Vagina (tissue), 2 donors: ENCODE measurements around the gene PTK6. TPM values are rescaled to one million over a fixed set of nuclear protein-coding genes. Genes with fewer than 3 reads are reported as not detected.
"Not testable (repeated sequence)": the region's sequence is repeated elsewhere in the genome, so short reads cannot be mapped to it uniquely, and the experiment has no call there.

ENCODE experiments used
- DNase-seq, 2 donors: peaks; one replicate each; pipeline ENCODE4 v3.0.0-alpha.2; 2017; ENCODE audit errors: extremely low spot score in 2 of 2
- H3K27ac ChIP-seq: fragments of 200-600 bp; sonication (generic); one replicate; pipeline ENCODE4 v1.5.1; 2019
- H3K27me3 ChIP-seq: fragments of 200-600 bp; sonication (generic); one replicate; pipeline ENCODE4 v1.5.1; 2019
- H3K36me3 ChIP-seq, 2 donors: fragments of 200-600 bp; sonication (generic); one replicate each; pipeline ENCODE4 v1.5.1; 2017 to 2019
- H3K4me1 ChIP-seq: fragments of 200-600 bp; sonication (generic); one replicate; pipeline ENCODE4 v1.5.1; 2019
- H3K4me3 ChIP-seq, 2 donors: fragments of 200-600 bp; sonication (generic); 1 replicate in 1 of 2; 2 replicates in 1 of 2; pipeline ENCODE4 v1.5.1; 2016 to 2019
- H3K9me3 ChIP-seq: fragments of 200-600 bp; sonication (generic); one replicate; pipeline ENCODE4 v1.5.1; 2019
- POLR2A ChIP-seq, 2 donors: fragments of 450-650 bp; IDR thresholded peaks; one replicate each; pipeline ENCODE4 v1.6.1; 2017; ENCODE audit warnings: antibody characterized with exemption in 2 of 2, mild to moderate bottlenecking in 2 of 2, moderate library complexity in 2 of 2
- POLR2AphosphoS5 ChIP-seq, 2 donors: sonication (generic); formaldehyde crosslinking; IDR thresholded peaks; one replicate each; pipeline ENCODE4 v1.9.0; 2017; ENCODE audit warnings: antibody characterized with exemption in 2 of 2, mild to moderate bottlenecking in 2 of 2, low read depth in 1 of 2; ENCODE audit not compliant: insufficient read depth in 1 of 2
- intact Hi-C: fragments of 100-400 bp; cut with DNase I; formaldehyde crosslinking; loops from one replicate; pipeline ENCODE4 v1.15.1; 2023
- total RNA-seq: library from RNA; depleted of rRNA; stranded (reverse); fragments of >200 nt; gene quantifications from one replicate; pipeline ENCODE4 v1.2.3, GENCODE V29; 2016
- TF ChIP-seq, protein P1 (sequence below), 3 experiments: fragments of 450-650 bp in 2 of 3; fragments of 200-600 bp in 1 of 3; sonication (generic) in 1 of 3; IDR thresholded peaks; one replicate each; pipeline ENCODE4 v1.5.1; 2017 to 2019; ENCODE audit warnings: antibody characterized with exemption in 3 of 3, mild to moderate bottlenecking in 2 of 3, moderate library complexity in 2 of 3

Gene PTK6
- total RNA-seq, 1 donor from 2014 or later, result 25.8 TPM

DNA sequence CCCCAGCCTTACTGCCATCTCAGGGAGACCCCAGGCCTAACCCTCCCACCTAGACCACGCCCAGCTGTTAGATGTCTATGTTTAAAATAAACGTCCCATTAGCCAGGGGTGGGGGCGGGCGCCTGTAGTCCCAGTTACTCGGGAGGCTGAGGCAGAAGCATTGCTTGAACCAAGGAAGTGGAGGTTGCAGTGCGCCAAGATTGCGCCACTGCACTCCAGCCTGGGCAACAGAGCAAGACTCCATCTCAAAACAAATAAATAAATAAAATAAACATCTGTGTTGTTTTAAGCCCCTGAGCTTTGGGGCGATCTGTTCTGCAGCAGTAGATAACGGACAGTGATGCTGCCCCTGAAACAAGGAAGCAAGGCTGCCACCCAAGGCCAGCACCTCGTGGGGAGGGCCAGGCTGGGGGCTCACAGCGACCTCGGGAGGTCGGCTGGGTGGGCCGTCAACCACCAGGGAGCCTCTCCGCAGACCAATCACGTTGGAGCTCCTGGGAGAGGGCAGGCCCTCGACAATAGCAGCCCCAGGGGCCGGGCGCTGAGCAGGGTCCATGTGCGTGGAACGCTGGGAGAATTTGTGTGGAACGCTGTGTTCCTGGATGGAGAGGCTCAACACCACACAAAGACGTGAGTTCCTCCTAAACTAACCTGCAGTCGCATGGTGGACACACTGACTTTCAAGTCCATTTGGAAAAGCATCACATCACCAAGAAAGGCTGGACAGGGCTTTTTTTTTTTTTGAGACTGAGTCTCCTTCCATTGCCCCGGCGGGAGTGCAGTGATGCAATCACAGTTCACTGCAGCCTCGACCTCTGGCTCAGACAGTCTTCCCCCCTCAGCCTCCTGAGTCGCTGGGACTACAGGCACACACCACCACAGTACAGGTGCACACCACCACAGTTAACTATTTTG is 37.9 kb upstream of the PTK6 start:
- no peak for TF ChIP-seq POLR2A (IDR thresholded peaks at IDR 0.05)
- peaks cover 19% of the 10 kb centered on the region for H3K4me1 ChIP-seq
- no peaks in the 10 kb centered on the region for H3K27me3 ChIP-seq
- peak overlapping the region; percentile 74 for H3K27ac ChIP-seq
- intact Hi-C loops, result no loop called here
- DNase-seq, result no peak
- peak overlapping the region in 1 of 2 donors; percentile 81 for H3K4me3 ChIP-seq
- H3K9me3 ChIP-seq, result no peaks in the 10 kb centered on the region
- H3K36me3 ChIP-seq, result no peaks in the 10 kb centered on the region

DNA sequence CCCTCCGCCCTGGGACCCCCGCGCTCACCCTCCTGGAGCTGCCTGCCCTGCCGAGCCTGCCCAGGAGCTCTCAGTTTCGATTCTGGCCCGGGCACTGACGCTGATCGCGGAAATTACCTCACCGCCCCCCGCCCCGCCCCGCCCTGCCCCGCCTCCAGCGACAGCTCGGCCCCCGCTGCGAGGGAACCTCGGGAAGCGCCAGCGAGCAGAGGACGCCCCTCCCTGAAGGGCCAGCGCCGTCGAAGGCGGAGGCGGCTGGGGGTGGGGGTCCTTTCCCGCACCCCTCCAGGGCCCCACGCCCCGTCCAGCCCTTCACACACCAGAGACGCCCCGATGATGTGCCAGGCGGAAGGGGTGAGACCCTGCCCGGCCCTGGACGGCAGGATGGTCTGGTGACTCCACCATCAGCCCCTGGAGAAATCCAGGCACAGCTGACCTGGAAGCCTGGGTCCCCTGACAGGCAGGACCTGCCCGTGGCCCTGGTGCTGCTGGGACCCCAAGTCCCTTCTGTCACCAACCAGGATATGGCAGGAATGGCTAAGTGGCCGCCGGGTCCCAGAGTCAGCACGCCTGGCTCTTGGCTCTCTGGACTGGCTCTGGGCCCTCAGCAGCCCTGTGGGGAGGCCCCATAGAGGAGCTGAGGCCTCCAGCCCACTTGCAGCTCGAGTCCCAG is 37.1 kb upstream of the PTK6 start, which contains the start of gene HELZ2:
Gene HELZ2 (minus strand): TSS at position 84 of the 673 bp plus-strand sequence. CDS start 1,854 bp downstream, outside the sequence.
- peak in 1 of 2 donors; percentile 50 for TF ChIP-seq POLR2AphosphoS5 (IDR thresholded peaks at IDR 0.05; ENCODE audit: insufficient read depth in 1 of 2, low read depth in 1 of 2)
- no peak for TF ChIP-seq POLR2A (IDR thresholded peaks at IDR 0.05)
- Histone ChIP-seq H3K27ac (peak within 1 kb of the TSS; percentile 74), H3K36me3 (no peaks in the 10 kb centered on the region), H3K27me3 (no peaks in the 10 kb centered on the region), H3K4me3 (peak within 1 kb of the TSS; percentile 63 to 81), H3K4me1 (peaks cover 19% of the 10 kb centered on the region), H3K9me3 (no peaks in the 10 kb centered on the region)
- intact Hi-C loops, result no loop called here
- DNase-seq, result no peak

DNA sequence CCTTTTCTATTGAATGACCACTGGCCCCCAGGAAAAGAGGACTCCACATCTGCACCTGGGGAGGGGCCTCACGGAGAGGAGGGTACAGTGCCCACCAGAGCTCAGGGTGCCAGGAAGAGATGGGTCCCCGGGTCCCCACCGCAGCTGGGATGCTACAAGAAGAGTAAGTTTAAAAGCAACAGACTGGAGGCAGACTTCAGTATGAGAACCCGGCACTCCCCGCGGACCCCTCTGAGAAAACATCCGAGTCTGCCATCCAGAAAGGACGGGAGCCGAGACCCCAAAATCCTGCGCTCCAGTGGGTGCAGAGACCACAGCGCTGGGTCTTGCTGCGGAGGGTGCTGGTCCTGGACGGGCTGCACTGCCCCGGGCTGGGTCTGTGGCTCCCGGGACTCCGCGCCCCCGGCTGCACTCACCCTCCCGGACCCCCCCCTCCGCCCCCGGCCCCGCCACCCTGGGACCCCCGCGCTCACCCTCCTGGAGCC is 36.5 kb upstream of the PTK6 start:
- Histone ChIP-seq H3K9me3 (no peaks in the 10 kb centered on the region), H3K27ac (peak overlapping the region; percentile 74), H3K4me1 (peaks cover 19% of the 10 kb centered on the region), H3K27me3 (no peaks in the 10 kb centered on the region), H3K36me3 (no peaks in the 10 kb centered on the region), H3K4me3 (peak overlapping the region; percentile 63 to 81)
- DNase-seq, result no peak
- intact Hi-C loops, result no loop called here
- TF ChIP-seq POLR2A (IDR thresholded peaks at IDR 0.05) (no peak), POLR2AphosphoS5 (IDR thresholded peaks at IDR 0.05; ENCODE audit: insufficient read depth in 1 of 2, low read depth in 1 of 2) (no peak)
- TF ChIP-seq, protein P1, sequence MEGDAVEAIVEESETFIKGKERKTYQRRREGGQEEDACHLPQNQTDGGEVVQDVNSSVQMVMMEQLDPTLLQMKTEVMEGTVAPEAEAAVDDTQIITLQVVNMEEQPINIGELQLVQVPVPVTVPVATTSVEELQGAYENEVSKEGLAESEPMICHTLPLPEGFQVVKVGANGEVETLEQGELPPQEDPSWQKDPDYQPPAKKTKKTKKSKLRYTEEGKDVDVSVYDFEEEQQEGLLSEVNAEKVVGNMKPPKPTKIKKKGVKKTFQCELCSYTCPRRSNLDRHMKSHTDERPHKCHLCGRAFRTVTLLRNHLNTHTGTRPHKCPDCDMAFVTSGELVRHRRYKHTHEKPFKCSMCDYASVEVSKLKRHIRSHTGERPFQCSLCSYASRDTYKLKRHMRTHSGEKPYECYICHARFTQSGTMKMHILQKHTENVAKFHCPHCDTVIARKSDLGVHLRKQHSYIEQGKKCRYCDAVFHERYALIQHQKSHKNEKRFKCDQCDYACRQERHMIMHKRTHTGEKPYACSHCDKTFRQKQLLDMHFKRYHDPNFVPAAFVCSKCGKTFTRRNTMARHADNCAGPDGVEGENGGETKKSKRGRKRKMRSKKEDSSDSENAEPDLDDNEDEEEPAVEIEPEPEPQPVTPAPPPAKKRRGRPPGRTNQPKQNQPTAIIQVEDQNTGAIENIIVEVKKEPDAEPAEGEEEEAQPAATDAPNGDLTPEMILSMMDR (IDR thresholded peaks at IDR 0.05), result no peak

DNA sequence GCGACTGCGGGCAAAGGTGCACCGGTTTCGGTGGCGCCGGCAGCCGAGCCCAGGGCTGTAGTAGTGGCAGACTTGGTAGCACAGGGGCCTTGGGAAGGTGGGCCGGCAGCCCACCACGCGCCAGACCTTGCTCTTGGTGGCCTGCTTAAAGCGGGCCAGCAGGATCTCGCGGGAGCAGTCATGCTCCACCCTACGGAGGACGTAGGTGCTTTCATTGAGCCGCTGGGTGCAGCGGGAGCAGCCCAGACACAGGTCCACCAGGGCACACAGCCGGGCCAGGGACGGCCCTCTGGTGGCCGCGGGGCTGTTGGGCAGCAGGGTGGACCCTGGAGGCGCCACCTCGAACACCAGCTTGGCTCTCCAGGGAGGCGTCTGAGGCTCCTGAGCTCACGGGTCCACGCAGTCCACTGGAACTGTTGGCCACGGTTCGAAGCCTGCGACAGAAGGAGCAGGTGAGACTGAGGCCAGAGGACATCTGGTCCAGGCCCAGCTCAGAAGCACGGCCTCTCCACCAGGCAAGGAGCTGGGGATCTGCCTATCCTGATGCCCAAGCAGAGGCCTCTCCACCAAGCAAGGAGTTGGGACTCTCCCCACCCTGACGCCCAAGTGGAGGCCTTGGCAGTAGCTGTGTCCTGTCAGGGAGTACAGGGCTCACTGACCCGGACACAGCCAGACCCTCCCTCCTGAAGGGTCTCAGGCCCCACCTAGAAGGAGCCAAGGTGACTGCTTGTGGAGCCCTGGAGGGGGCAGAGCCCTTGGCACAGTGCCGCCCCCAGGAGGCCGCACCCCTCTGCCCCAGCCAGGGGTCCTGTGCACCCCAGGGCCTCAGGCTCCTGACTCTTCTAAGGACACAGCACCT is 35.8 kb upstream of the PTK6 start:
- Histone ChIP-seq H3K27ac (peak overlapping the region; percentile 74), H3K9me3 (no peaks in the 10 kb centered on the region), H3K36me3 (no peaks in the 10 kb centered on the region), H3K4me3 (peak overlapping the region; percentile 63 to 81), H3K27me3 (no peaks in the 10 kb centered on the region), H3K4me1 (peaks cover 19% of the 10 kb centered on the region)
- no peak for DNase-seq
- no peak for TF ChIP-seq POLR2AphosphoS5 (IDR thresholded peaks at IDR 0.05; ENCODE audit: insufficient read depth in 1 of 2, low read depth in 1 of 2)
- intact Hi-C loops, result no loop called here

DNA sequence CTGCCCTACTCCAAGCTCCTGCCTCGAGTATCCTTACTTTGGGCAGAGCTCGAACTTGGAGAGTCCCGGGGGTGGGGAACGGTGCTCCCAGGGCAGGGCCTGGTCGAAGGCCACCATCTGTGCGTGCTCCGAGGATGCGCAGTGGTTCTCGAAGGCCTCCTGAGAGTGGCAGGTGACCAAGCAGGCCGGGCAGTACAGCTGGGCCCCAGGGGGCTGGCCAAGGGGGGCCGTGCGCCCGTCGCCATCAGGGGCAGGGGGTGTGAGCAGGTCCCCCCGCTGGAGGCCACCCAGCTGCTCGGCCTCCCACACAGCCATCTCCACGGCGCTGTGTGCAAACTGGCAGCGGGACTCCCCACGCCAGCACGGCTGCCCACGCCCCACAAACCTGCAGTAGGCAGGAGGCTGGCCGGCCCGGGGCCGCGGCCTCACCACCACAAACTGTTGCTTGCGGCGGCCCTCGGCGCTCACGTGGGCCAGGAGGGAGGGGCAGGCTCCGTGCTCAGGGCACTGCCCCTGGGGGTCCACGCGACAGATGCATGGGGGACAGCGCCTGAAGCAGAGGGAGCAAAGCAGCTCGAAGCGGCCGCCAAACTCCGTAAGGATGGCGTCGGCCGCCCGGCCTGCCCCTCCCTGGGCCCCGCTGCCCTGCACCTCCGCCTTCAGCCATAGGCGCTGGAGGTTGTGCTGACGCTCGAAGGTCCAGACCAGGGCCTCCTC is 35.1 kb upstream of the PTK6 start:
- H3K4me3 ChIP-seq, result no peak overlapping the region
- H3K27ac ChIP-seq, result no peak overlapping the region
- DNase-seq, result no peak
- H3K36me3 ChIP-seq, result no peaks in the 10 kb centered on the region
- intact Hi-C loops, result no loop called here
- no peaks in the 10 kb centered on the region for H3K9me3 ChIP-seq
- H3K27me3 ChIP-seq, result no peaks in the 10 kb centered on the region
- no peak for TF ChIP-seq POLR2AphosphoS5 (IDR thresholded peaks at IDR 0.05; ENCODE audit: insufficient read depth in 1 of 2, low read depth in 1 of 2)
- no peak for TF ChIP-seq POLR2A (IDR thresholded peaks at IDR 0.05)
- H3K4me1 ChIP-seq, result peaks cover 19% of the 10 kb centered on the region

DNA sequence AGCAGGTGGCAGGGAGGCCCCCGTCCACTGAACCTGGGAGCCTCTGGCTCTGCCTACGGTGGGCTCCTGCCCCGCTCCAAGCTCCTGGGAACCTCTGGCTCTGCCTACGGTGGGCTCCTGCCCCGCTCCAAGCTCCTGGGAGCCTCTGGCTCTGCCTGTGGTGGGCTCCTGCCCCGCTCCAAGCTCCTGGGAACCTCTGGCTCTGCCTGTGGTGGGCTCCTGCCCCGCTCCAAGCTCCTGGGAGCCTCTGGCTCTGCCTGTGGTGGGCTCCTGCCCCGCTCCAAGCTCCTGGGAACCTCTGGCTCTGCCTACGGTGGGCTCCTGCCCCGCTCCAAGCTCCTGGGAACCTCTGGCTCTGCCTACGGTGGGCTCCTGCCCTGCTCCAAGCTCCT is 33.9 kb upstream of the PTK6 start:
- peaks cover 19% of the 10 kb centered on the region for H3K4me1 ChIP-seq
- H3K27ac ChIP-seq, H3K4me3 ChIP-seq, intact Hi-C loops, H3K27me3 ChIP-seq, H3K9me3 ChIP-seq, H3K36me3 ChIP-seq, DNase-seq: not testable (repeated sequence)
